Heart right ventricle (tissue), 16 donors: ENCODE data around the gene HIVEP2. TPM values are rescaled to one million over a fixed set of nuclear protein-coding genes. Genes with fewer than 3 reads are reported as not detected.

Experiments
- ATAC-seq, 8 donors: fragments of 200-7000 bp; cut with Tn5 transposase; one replicate each; pipeline ENCODE4 v1.9.1; 2020; ENCODE audit warnings: mild to moderate bottlenecking in 8 of 8, moderate library complexity in 8 of 8, moderate number of reproducible peaks in 1 of 8
- DNase-seq, 2 donors: peaks; one replicate each; pipeline ENCODE4 v3.0.0-alpha.2; 2020
- H3K27ac ChIP-seq, 10 donors: fragments of 200-600 bp; sonication (generic) in 2 of 10; one replicate each; pipeline versions ENCODE4 v1.5.0 to v1.8.0; 2020 to 2022; ENCODE audit warnings: mild to moderate bottlenecking in 3 of 10
- H3K27me3 ChIP-seq, 7 donors: fragments of 200-600 bp; one replicate each; pipeline ENCODE4 v1.8.0; 2021 to 2022; ENCODE audit warnings: mild to moderate bottlenecking in 2 of 7
- H3K36me3 ChIP-seq, 9 donors: fragments of 200-600 bp; sonication (generic) in 1 of 9; one replicate each; pipeline versions ENCODE4 v1.5.0 to v1.8.0; 2020 to 2022; ENCODE audit warnings: mild to moderate bottlenecking in 2 of 9
- H3K4me1 ChIP-seq, 9 donors: fragments of 200-600 bp; sonication (generic) in 1 of 9; one replicate each; pipeline versions ENCODE4 v1.5.0 to v1.8.0; 2020 to 2022; ENCODE audit warnings: mild to moderate bottlenecking in 4 of 9
- H3K4me3 ChIP-seq, 10 donors: fragments of 200-600 bp; sonication (generic) in 2 of 10; one replicate each; pipeline versions ENCODE4 v1.5.0 to v1.8.0; 2020 to 2022; ENCODE audit warnings: mild to moderate bottlenecking in 7 of 10, moderate library complexity in 2 of 10
- H3K9me3 ChIP-seq, 11 donors: fragments of 200-600 bp in 10 of 11; sonication (generic) in 2 of 11; one replicate each; pipeline versions ENCODE4 v1.5.0 to v1.8.0; 2013 to 2022; ENCODE audit warnings: mild to moderate bottlenecking in 2 of 11, control low read depth in 1 of 11, moderate library complexity in 1 of 11
- CTCF ChIP-seq, 9 donors: fragments of 200-600 bp; sonication (generic) in 2 of 9; IDR thresholded peaks; one replicate each; pipeline versions ENCODE4 v1.5.0 to v1.8.0; 2021 to 2022; ENCODE audit warnings: antibody characterized with exemption in 9 of 9, mild to moderate bottlenecking in 5 of 9, moderate library complexity in 1 of 9
- WGBS, 2 donors: extraction: QIAGEN DNeasy Blood & Tissue Kit; methylation state at CpG; one replicate each; pipeline ENCODE4 v1.1.7; 2013; ENCODE audit warnings: inconsistent platforms in 1 of 2; 5-methylcytosine and 5-hydroxymethylcytosine counted together
- intact Hi-C, 10 donors: fragments of 100-400 bp; cut with DNase I; formaldehyde crosslinking; loops; one replicate each; pipeline versions ENCODE4 v1.11.1 to v1.14.2; 2022
- polyA plus RNA-seq, 2 donors: library from polyadenylated mRNA; stranded (reverse); fragments of 200-250 nt; gene quantifications; one replicate each; pipeline ENCODE4 v1.2.3, GENCODE V29; 2013
- total RNA-seq, 10 donors: library from RNA; stranded (reverse); fragmentation: NEBNext Ultra II Directional in 3 of 10; extraction: Animal tissue kit (Norgen Biotek cat#: 25700) in 3 of 10; gene quantifications; one replicate each; pipeline versions ENCODE4 v1.2.1 to v1.2.4, GENCODE V29; 2021 to 2023
- donor health status: Arrhythmogenic right ventricular cardiomyopathy.
- donor health status: ischemic (EF 13 %, LVEDD 7.1; RV severe dilation, severe dysfunction).
- donor health status: healthy with polysubstance abuse.
- donor health status: DM: no; HTN: yes; CAD: no.
- donor health status: DM: no; HTN: no; CAD: no.
- donor health status: ischemic (EF 25% LVEDD 6.9; RV normal size, moderate dysfunction).
- donor health status: ischemic (EF 25% LVEDD 5.7; RV mildly dilated, moderate dysfunction).
- donor health status: healthy.
- donor health status: DM: yes; HTN: yes; CAD: no.
- donor health status: Ischemic cardiomyopathy.
- donor health status: ischemic (EF 35%, LVEDD 5.7; RV mildly dilated, moderate dysfunction).
- donor health status: nonischemic (EF 11% LVEDD 7.7; RV severe dilation, severe dysfunction).
- donor health status: DM: yes; HTN: yes; CAD: no.
- donor health status: PGD.
- donor health status: ischemic (EF 29% LVEDD 5.4; RV normal size, mild dysfunction).
- donor health status: nonischemic (EF 23%, LVEDD 6.1; RV moderate dilation, normal function).

Gene HIVEP2
- total and polyA plus RNA-seq, 12 donors = 2.1 to 31.6 (median 21.2) TPM

GRCh38 chr6:142934599-142934998 lies 10.4 kb downstream of the HIVEP2 start:
- intact Hi-C loops = loop anchor here in 1 of 10 donors (5.0 kb wide), 1 partner anchor 37 kb away; no protein-coding TSS in a partner anchor
- 79 to 81% methylated on average over 3 of the region's 3 CpGs for WGBS, 2 donors
- Histone ChIP-seq H3K9me3 (peaks cover 0 to 3% (median 0%) of the 10 kb centered on the region in 11 donors), H3K4me1 (peaks cover 4 to 62% (median 38%) of the 10 kb centered on the region in 9 donors), H3K4me3 (no peak overlapping the region), H3K27ac (peak overlapping the region in 1 of 10 donors; percentile 12), H3K27me3 (no peaks in the 10 kb centered on the region), H3K36me3 (no peaks in the 10 kb centered on the region)
- no peak for TF ChIP-seq CTCF (IDR thresholded peaks at IDR 0.05)
- no peak for DNase-seq
- peak in 2 of 8 donors; percentile 15 to 17 for ATAC-seq

- DNase-seq = no peak
- no peaks in the 10 kb centered on the region for H3K27me3 ChIP-seq
- intact Hi-C loops = loop anchor here in 1 of 10 donors (5.0 kb wide), 1 partner anchor 37 kb away; no protein-coding TSS in a partner anchor
- H3K9me3 ChIP-seq = peaks cover 0 to 3% (median 0%) of the 10 kb centered on the region in 11 donors
- no peak for TF ChIP-seq CTCF (IDR thresholded peaks at IDR 0.05)
- H3K27ac ChIP-seq = peak overlapping the region in 1 of 10 donors; percentile 12
- H3K4me1 ChIP-seq = peaks cover 4 to 61% (median 34%) of the 10 kb centered on the region in 9 donors
- H3K36me3 ChIP-seq = no peaks in the 10 kb centered on the region
- peak in 3 of 8 donors; percentile 19 to 40 (median 32) for ATAC-seq
- H3K4me3 ChIP-seq = no peak overlapping the region
These were observed 10.9 kb downstream of the HIVEP2 start for GRCh38 chr6:142934106-142934505.

- H3K36me3 ChIP-seq = no peaks in the 10 kb centered on the region
- H3K27ac ChIP-seq = no peak overlapping the region
- no peaks in the 10 kb centered on the region for H3K27me3 ChIP-seq
- peaks cover 4 to 62% (median 34%) of the 10 kb centered on the region in 9 donors for H3K4me1 ChIP-seq
- H3K4me3 ChIP-seq = no peak overlapping the region
- ATAC-seq (no peak), DNase-seq (no peak)
- no peak for TF ChIP-seq CTCF (IDR thresholded peaks at IDR 0.05)
- H3K9me3 ChIP-seq = peaks cover 0 to 3% (median 0%) of the 10 kb centered on the region in 11 donors
- intact Hi-C loops = loop anchor here in 1 of 10 donors (5.0 kb wide), 1 partner anchor 36 kb away; no protein-coding TSS in a partner anchor
These were observed 11.3 kb downstream of the HIVEP2 start for GRCh38 chr6:142933701-142934100.

- ATAC-seq (no peak), DNase-seq (no peak)
- TF ChIP-seq CTCF (IDR thresholded peaks at IDR 0.05) = no peak
- Histone ChIP-seq H3K4me1 (peaks cover 4 to 64% (median 38%) of the 10 kb centered on the region in 9 donors), H3K27me3 (no peaks in the 10 kb centered on the region), H3K36me3 (no peaks in the 10 kb centered on the region), H3K9me3 (peaks cover 0 to 3% (median 0%) of the 10 kb centered on the region in 11 donors), H3K27ac (no peak overlapping the region), H3K4me3 (no peak overlapping the region)
- intact Hi-C loops = loop anchor here in 1 of 10 donors (5.0 kb wide), 1 partner anchor 36 kb away; no protein-coding TSS in a partner anchor
- WGBS, 2 donors = 75 to 91% methylated on average over 2 of the region's 2 CpGs
These were observed 12.1 kb downstream of the HIVEP2 start for GRCh38 chr6:142932889-142933288.
